T-helper 1 cell treated with Interleukin-12 subunit alpha and Interleukin-12 subunit beta and Interleukin-4 antibody, amounts not matched to agents 30 μg/mL and 1 μg/mL, for 36 hours (primary cell): ENCODE measurements around the gene UGT1A1.

Experiments used
- H3K27ac Mint-ChIP-seq: one replicate; pipeline ENCODE4 v1.8.0; 2021; ENCODE audit warnings: mild to moderate bottlenecking, mixed read lengths
- H3K27me3 Mint-ChIP-seq: one replicate; pipeline ENCODE4 v1.8.0; 2021; ENCODE audit warnings: low read depth, mixed read lengths
- H3K36me3 Mint-ChIP-seq: one replicate; pipeline ENCODE4 v1.8.0; 2021; ENCODE audit warnings: low read depth, mixed read lengths
- H3K4me1 Mint-ChIP-seq: one replicate; pipeline ENCODE4 v1.8.0; 2021; ENCODE audit warnings: low read depth, mixed read lengths
- H3K4me3 Mint-ChIP-seq: one replicate; pipeline ENCODE4 v1.8.0; 2021; ENCODE audit warnings: mild to moderate bottlenecking, moderate library complexity, mixed read lengths
- H3K9me3 Mint-ChIP-seq: one replicate; pipeline ENCODE4 v1.8.0; 2021; ENCODE audit warnings: mixed read lengths

The UGT1A1 gene

DNA sequence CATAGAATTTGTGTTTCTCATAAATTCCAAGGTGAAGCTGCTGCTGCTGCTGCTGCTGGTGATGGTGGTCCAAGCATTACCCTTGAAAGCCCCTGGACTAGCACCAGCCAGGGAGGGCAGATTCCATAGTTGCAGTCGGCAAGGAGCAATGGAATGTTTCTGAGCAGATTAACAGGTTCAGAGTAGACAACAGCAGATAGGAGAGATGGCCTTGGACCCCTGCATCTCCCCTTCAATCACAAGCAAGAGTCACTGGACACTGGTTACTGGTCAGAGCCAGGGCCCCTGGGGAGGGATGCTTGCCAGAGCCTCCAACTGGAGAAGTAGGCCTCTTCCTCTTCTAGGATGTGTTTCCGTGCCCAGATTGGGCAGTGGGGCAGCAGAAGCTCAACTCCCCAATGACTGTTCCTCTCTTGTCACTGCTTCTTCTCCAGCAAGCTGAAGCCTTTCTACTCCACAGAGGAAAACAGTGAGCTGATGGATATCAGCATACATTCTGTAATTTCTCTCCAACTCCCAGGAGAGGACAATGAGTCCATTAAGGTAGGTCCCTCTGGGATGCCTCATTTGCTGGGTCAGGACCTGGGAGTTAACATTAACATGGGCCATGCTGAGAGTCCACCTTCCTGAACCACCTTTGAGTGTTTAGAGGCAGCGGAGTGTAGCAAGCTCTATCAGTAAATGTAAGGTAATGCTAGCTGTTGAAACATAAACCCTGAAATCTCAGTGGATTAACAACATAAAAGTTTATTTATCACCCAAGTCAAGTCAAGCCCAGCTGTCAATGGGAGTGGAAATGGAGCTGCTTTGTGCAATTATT lies 53.4 kb downstream of the UGT1A1 start:
- H3K27me3 Mint-ChIP-seq = no peaks in the 10 kb centered on the region
- H3K9me3 Mint-ChIP-seq = no peaks in the 10 kb centered on the region
- H3K4me1 Mint-ChIP-seq = no peaks in the 10 kb centered on the region
- no peak overlapping the region for H3K4me3 Mint-ChIP-seq
- no peaks in the 10 kb centered on the region for H3K36me3 Mint-ChIP-seq
- no peak overlapping the region for H3K27ac Mint-ChIP-seq

DNA sequence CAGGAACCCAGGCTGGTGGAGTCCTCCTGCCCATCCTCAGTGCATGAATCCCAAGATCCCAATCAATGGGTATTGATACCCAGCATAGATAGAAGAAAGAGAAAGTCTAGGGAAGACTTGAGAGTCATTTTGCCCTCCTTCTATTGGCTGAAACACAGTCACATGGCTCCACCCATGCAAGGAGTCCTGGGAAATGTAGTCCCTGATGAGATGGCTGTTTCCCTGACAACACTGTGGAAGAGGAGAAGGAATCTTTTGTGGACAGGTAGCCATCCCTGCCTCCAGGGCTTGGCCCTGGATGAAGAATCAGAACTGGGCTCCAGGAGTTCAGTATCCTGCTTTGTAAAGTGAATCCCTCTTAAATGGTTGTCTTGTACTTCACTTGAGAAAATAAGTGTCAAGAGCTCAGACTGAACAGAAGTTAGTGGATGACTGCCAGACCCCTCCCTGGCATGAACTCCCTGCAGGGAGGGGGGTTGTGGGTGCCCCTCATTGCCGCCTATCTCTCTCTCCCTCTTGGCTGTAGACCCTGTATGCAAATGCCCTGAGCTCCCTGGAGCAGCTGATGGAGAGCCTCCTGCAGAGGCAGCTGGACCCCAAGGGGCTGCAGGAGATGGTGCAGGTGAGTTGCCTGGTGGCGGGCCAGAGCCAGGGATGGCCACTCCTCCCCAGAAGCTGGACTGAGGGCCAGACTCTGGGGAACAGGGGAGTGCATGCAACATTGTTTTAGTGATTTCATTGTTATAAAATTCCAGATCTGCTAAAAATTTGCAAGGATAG lies 54.2 kb downstream of the UGT1A1 start:
- Mint-ChIP-seq H3K27me3 (no peaks in the 10 kb centered on the region), H3K36me3 (no peaks in the 10 kb centered on the region), H3K9me3 (no peaks in the 10 kb centered on the region), H3K4me3 (no peak overlapping the region), H3K4me1 (no peaks in the 10 kb centered on the region), H3K27ac (no peak overlapping the region)

DNA sequence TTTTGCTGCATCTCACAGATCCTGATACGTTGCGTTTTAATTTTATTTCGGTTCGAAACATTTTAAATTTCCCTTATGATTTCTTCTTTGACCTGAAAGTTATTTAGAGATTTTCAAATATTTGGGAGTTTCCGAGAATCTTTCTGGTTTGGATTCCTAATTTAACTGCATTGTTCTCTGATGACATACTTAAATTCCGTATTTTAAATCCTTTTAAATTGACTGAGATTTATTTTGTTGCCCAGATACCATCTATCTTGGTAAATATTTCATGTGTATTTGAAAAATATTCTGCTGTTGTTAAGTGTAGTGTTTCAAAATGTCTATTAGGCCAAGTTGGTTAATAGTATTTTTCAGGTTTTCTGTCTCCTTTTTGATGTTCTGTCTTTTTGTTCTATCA lies 55.8 kb downstream of the UGT1A1 start:
- Mint-ChIP-seq H3K4me3 (no peak overlapping the region), H3K36me3 (no peaks in the 10 kb centered on the region), H3K27me3 (no peaks in the 10 kb centered on the region), H3K27ac (no peak overlapping the region), H3K9me3 (no peaks in the 10 kb centered on the region), H3K4me1 (no peaks in the 10 kb centered on the region)

DNA sequence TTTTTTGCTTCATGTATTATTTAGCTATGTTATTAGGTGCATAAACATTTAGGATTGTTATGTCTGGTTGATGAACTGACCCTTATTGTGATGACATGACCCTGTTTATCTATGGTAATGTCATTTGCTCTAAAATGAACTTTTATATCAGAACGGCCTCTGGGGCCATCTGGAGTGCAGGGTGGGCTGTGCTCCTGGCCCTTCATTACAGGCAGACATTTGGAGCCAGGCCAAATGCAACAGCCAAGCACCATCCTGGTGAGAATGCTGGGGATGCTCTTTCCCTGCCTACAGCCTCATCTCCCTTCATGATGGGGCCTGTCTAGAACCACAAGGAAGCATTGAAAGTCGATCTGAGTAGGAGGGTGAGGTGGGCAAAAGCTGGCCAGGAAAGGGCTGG lies 56.3 kb downstream of the UGT1A1 start:
- H3K27ac Mint-ChIP-seq = no peak overlapping the region
- H3K4me1 Mint-ChIP-seq = no peaks in the 10 kb centered on the region
- H3K9me3 Mint-ChIP-seq = no peaks in the 10 kb centered on the region
- H3K27me3 Mint-ChIP-seq = no peaks in the 10 kb centered on the region
- no peaks in the 10 kb centered on the region for H3K36me3 Mint-ChIP-seq
- no peak overlapping the region for H3K4me3 Mint-ChIP-seq

DNA sequence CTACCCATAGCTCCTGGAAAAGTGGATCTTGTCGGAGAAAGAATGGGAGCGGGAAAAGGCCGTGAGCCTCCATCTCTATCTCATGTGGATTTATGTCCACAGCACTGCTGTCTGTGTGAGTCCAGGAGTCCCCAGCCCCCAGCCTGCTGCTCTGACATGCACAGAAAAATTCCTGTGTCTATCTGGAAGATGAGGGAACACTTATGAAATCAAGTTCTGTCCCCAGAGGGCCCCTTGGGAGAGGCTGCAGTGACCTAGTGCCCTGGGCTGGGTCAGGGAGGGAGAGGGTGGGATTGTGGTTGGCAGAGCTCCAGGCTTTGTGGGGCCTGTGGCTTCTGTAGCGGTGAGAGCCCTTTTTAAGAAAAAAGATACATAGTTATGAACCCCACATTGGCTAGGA lies 56.7 kb downstream of the UGT1A1 start:
- Mint-ChIP-seq H3K9me3 (no peaks in the 10 kb centered on the region), H3K4me1 (no peaks in the 10 kb centered on the region), H3K27ac (no peak overlapping the region), H3K27me3 (no peaks in the 10 kb centered on the region), H3K36me3 (no peaks in the 10 kb centered on the region), H3K4me3 (no peak overlapping the region)

DNA sequence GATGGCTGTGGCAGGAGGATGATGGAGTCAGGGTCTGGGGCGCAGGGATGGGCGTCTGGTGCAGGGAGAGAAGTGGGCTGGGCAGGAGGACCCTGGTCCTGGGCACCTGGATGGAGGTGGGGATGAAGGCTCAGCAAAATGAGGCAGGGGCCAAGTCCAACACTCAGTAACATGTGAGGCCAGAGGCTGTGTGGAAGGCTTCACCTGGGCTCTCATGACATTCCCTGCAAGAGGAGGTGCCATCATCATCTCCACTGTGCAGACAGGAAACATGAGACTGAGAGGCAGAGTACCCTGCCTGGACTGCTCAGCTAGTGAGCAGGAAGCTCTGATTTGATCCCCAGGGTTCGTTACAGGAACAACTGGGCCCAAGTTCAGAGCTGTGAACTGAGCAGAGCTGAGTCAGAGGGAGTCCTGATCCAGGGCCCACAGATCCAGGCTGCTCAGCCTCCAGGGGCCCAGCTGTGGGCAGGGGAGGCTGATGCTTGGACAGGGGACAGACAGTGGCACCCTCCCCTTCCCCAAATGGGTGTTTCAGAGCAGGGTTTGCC lies 57.4 kb downstream of the UGT1A1 start:
- no peaks in the 10 kb centered on the region for H3K4me1 Mint-ChIP-seq
- no peaks in the 10 kb centered on the region for H3K27me3 Mint-ChIP-seq
- no peak overlapping the region for H3K4me3 Mint-ChIP-seq
- H3K36me3 Mint-ChIP-seq = no peaks in the 10 kb centered on the region
- no peaks in the 10 kb centered on the region for H3K9me3 Mint-ChIP-seq
- no peak overlapping the region for H3K27ac Mint-ChIP-seq

DNA sequence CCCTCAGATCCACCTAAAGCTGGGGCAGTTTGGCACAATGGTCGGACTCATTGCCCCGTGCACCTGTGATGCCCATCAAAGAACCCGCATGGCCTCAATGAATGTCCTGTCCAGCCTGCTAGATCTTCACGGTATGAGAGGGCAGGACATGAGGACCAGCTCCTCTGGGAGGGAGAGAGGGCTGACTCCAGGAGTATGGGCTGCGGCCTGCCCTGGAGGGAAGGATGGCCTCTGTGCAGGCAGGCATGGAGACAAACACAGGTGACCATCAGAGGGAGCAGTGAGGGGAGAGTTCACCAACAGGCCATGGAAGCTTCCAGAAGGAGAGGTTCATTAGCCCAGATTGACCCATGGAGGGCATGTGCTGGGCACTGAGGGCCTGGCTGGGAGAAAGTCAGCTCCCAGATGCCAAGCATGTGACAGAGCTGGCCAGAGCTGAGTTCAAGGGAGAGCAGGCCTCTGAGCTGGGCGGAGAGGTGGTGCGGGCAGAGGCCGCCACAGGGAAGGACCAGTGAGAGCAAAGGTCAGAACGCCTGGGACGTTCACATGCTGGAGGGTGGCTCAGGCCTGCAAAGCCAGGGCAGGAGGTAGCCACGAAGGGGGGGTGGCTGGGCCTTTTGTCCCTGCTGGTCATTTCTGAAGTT lies 58.0 kb downstream of the UGT1A1 start:
- H3K36me3 Mint-ChIP-seq = no peaks in the 10 kb centered on the region
- no peak overlapping the region for H3K27ac Mint-ChIP-seq
- no peaks in the 10 kb centered on the region for H3K27me3 Mint-ChIP-seq
- H3K4me1 Mint-ChIP-seq = no peaks in the 10 kb centered on the region
- H3K4me3 Mint-ChIP-seq = no peak overlapping the region
- no peaks in the 10 kb centered on the region for H3K9me3 Mint-ChIP-seq

DNA sequence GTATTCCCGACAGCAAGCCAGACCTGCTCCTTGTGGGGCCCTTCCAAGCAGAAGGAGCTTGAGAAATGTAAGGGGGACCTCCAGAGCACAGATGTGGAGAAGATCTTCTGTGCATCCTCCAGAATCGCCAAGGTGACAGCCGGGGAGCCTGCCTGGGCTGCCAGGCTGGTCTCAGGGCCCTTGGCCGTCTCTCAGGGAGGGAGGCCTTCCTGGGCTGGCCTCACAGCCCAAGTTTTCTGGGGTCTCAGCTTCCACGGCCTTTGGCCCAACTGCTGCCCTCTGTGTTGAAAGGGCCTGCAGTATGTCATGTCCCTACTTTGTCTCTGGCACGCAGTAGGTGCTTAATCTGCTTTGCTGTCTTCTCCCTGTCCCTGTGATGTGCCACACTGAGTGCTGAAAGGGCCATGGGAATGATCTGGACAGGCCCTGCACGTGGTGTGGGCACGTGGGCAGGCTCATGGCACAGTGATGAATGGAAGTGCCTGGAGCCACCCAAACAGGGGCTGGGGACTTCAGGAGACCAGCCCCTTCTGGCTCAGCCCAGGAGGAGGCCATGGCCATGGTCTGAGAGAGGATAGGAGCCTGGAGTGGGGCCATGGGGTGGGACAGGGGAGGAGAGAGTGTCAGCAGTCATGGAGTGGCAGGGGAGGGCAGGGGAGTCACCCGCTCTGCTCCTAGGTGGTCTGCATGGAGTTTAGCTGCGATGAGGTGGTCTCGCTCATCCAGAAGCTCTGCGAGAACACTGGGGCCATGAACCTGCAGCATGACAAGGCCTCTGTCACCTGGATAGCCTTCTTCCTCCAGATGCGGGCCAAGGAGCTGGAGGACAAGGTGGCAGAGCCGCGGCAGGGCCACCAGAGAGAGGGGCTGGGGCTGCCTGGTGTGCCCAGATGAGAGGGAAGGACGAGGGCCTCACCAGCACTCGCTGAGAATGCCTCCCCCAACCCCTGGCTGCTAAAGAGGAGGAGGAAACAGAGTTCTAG lies 58.9 kb downstream of the UGT1A1 start:
- H3K4me1 Mint-ChIP-seq = no peaks in the 10 kb centered on the region
- H3K27me3 Mint-ChIP-seq = no peaks in the 10 kb centered on the region
- no peak overlapping the region for H3K27ac Mint-ChIP-seq
- H3K4me3 Mint-ChIP-seq = no peak overlapping the region
- H3K36me3 Mint-ChIP-seq = no peaks in the 10 kb centered on the region
- no peaks in the 10 kb centered on the region for H3K9me3 Mint-ChIP-seq

DNA sequence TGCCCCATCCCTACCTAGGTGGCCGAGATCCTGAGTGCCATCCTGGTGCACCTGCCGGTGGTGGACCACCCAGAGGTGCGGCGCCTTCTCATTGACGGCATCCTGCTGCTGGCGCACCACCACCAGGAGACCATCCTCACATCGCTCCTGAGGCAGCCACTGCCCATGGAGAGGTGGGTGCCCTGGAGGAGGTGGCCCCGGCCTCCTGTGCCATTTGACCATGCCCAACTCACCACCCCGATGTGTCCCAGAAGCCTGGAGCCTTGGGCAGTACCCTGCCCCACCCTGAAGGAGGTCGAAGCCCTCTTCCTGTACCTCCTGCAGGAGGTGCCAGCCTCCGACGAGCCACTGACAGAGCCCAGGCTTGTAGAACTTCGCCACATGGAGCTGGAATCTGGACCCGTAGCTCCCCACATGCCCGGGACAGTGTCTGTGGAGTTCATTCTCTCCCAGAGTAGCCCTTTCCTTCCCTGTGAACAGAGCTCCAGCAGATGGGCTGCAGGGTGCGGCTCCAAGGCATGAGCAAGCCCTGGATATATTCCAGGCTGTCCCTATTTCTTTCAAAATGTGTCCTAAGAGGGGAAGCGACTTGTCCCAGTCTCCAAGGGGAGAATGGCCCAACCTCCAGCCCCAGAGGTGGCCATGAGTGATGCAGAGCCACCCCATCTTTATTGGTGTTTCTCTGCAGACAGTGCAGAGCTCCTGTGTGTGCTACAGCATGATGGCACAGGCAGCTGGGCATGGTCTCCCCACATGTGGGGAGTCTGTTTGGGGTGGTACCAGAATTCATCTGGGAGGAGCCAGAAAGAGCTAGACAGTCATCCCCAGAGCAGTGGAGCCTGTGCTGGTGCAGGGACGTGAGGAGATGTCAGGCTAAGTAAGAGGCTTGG lies 60.1 kb downstream of the UGT1A1 start:
- H3K27ac Mint-ChIP-seq = no peak overlapping the region
- no peak overlapping the region for H3K4me3 Mint-ChIP-seq
- no peaks in the 10 kb centered on the region for H3K4me1 Mint-ChIP-seq
- peaks cover 3% of the 10 kb centered on the region for H3K27me3 Mint-ChIP-seq
- H3K36me3 Mint-ChIP-seq = no peaks in the 10 kb centered on the region
- H3K9me3 Mint-ChIP-seq = no peaks in the 10 kb centered on the region

DNA sequence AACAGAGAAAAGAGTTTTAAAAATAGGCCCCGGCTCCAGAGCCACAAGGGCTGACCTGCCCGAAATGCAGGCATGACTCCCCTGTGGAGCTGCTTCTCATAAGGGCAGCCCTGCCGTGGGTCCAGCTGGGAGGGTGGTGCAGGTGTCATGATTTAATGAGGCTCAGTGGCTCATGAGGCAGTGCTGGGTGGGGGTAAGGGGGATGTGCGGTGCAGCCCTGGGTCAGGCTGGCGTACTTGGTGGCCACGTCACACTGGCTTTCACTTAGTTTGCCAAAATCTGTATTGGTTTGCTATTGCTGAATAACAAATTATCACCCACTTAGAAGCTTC lies 60.7 kb downstream of the UGT1A1 start:
- H3K27me3 Mint-ChIP-seq = peaks cover 8% of the 10 kb centered on the region
- H3K4me1 Mint-ChIP-seq = no peaks in the 10 kb centered on the region

DNA sequence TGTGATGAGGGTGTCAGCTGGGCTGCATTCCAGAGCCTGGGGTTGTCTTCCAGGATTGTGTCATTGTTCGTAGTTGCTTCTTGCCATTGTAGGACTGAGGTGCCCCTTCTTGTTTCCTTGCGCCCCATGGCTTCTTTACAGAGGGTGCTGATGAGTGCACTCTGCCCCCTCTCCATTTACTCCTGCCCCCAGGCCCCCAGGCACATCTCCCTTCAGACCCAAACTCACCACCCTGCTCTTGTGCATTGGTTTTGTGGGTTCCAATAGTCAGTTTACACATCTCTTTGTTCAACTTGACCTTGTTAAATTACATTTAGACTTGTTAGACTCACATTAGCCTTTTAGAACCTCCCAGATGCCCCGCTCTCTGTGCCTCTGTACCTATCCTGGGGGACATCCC lies 61.1 kb downstream of the UGT1A1 start:
- Mint-ChIP-seq H3K27me3 (peaks cover 10% of the 10 kb centered on the region), H3K36me3 (no peaks in the 10 kb centered on the region), H3K4me3 (no peak overlapping the region), H3K4me1 (no peaks in the 10 kb centered on the region), H3K9me3 (no peaks in the 10 kb centered on the region), H3K27ac (no peak overlapping the region)

More for the DNA sequence above, 60.7 kb downstream of the UGT1A1 start:
- no peaks in the 10 kb centered on the region for H3K36me3 Mint-ChIP-seq
- no peak overlapping the region for H3K4me3 Mint-ChIP-seq
- no peaks in the 10 kb centered on the region for H3K9me3 Mint-ChIP-seq
- no peak overlapping the region for H3K27ac Mint-ChIP-seq

DNA sequence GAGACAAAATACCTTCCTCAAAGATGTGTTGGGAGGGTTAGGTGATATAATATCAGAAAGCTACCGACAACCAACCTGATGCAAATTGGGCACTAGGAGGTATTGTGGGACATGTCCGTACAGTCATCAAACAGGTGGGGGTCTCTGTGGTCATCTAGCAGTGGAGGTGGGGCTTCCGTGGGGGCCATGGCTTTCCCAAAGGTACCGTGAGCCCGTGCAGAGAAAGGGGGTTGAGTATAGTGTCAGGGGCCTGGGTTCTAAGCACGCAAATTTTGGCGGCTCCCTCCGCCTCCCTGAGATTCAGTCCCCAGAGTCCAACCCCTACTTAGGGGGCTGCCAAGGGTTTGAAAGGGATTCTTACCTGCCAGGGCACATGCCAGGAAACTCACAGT lies 61.6 kb downstream of the UGT1A1 start:
- Mint-ChIP-seq H3K27me3 (peaks cover 12% of the 10 kb centered on the region), H3K9me3 (no peaks in the 10 kb centered on the region), H3K27ac (no peak overlapping the region)

DNA sequence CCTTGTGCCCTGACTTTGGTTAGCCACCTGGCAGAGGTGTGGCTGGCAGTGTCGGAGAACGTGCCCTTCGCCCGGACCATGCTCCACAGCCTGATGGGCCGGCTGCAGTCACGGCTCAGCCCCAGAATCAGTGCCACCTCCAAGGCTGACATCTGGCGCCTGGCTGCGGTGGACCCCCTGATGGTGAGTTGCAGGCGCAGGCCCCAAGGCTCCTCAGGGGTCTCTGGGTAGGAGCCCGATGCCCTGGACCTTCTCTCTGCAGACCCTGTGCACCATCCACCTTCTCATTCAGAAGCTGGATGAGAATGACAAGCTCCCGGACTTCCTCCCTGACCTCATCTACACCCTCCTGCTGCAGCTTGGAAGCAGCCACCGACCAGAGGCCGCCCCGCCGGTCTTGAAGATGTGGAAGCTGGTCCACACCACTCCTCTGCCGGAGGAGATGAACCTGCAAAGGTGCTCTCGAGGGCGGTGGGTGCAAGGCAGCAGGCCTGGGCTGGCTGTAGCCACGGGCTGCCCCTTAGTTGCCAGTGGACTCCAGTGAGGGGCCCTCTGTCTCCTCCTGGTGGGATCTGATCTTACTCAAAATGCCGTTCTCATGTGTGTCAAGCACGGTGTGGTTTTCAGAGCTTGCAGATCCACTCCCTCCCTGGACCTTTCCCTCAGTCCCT lies 62.2 kb downstream of the UGT1A1 start:
- no peaks in the 10 kb centered on the region for H3K36me3 Mint-ChIP-seq
- no peaks in the 10 kb centered on the region for H3K4me1 Mint-ChIP-seq

More for the DNA sequence above, 61.6 kb downstream of the UGT1A1 start:
- Mint-ChIP-seq H3K36me3 (no peaks in the 10 kb centered on the region), H3K4me3 (no peak overlapping the region), H3K4me1 (no peaks in the 10 kb centered on the region)

More for the DNA sequence above, 62.2 kb downstream of the UGT1A1 start:
- Mint-ChIP-seq H3K27me3 (peaks cover 12% of the 10 kb centered on the region), H3K4me3 (no peak overlapping the region), H3K27ac (no peak overlapping the region), H3K9me3 (no peaks in the 10 kb centered on the region)
